AG09319 (cell line): ENCODE results near the gene ITM2C.
A peak's percentile ranks its signal among the peaks of the same experiment; 100 is the strongest.

ENCODE experiments used
- DNase-seq: peaks from one replicate; pipeline ENCODE4 v3.0.0-alpha.2; 2010; ENCODE audit warnings: low read depth; ENCODE audit errors: extremely low read depth
- TF ChIP-seq, protein P1 (sequence below): IDR thresholded peaks from 2 replicates; pipeline ENCODE4 v1.5.1; 2011; ENCODE audit warnings: low read depth, mild to moderate bottlenecking, inconsistent platforms, low read length, moderate library complexity

ITM2C gene

DNA sequence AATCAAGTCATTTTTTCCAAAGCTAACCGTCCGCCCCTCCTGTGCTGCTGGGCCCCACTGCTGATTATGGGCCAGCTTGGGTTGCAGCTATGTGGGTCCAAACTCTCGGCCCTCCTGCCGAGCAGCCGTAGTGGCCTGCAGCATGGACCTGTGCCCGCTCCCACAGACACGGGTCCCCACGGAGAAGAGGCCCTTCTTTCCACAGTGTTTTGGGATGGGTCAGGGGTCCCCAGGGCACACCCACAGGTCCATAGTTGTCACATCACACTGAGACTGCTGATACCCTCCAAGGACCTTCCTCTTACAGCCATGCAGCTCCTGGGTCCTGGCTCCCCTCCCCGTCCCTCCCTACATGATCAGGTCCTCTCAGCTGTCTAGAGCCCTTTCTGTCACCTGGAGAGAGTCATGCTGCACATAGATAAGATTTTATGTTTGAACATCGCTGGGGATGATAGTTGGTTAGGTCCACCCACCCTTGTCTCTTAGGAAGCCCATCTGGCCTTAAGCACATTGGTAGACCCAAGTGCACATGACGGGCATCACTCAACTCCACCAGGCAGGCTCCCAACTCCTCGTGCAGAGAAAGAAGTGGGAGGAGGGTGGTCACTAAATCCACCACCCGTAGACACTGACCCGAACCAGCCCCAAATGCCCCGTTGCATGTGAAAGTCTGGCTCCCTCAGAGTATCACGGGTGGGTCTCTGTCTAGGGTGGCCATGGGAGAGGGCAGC, 42.8 kb downstream of the ITM2C start:
- TF ChIP-seq, protein P1, sequence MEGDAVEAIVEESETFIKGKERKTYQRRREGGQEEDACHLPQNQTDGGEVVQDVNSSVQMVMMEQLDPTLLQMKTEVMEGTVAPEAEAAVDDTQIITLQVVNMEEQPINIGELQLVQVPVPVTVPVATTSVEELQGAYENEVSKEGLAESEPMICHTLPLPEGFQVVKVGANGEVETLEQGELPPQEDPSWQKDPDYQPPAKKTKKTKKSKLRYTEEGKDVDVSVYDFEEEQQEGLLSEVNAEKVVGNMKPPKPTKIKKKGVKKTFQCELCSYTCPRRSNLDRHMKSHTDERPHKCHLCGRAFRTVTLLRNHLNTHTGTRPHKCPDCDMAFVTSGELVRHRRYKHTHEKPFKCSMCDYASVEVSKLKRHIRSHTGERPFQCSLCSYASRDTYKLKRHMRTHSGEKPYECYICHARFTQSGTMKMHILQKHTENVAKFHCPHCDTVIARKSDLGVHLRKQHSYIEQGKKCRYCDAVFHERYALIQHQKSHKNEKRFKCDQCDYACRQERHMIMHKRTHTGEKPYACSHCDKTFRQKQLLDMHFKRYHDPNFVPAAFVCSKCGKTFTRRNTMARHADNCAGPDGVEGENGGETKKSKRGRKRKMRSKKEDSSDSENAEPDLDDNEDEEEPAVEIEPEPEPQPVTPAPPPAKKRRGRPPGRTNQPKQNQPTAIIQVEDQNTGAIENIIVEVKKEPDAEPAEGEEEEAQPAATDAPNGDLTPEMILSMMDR, result no peak
- DNase-seq, result no peak

DNA sequence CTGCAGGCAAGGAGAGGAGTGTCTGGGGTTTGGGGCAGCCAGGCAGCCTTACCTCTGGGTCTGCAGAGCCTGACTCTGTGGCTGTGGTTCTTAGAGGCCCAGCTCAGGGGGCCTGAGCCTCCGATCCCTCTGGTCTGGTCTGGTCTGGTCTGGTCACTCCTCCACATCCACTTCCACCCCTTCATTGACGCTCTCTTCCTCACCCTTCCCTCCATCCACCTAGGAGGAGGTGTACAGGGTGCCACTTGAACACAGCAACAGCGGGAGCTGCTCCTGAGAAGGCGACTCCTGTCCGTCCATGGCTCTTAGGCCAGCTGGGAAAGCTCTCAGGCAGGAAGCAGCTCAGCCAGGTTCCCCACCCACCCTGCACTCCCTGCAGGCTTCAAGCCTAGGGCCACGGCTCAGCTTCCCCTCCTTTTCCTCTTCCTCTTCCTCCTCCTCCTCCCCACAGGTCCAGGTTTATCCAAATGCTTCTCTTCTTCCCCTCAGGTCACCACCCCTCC, 43.4 kb downstream of the ITM2C start:
- TF ChIP-seq, protein P1, result no peak
- DNase-seq, result no peak

DNA sequence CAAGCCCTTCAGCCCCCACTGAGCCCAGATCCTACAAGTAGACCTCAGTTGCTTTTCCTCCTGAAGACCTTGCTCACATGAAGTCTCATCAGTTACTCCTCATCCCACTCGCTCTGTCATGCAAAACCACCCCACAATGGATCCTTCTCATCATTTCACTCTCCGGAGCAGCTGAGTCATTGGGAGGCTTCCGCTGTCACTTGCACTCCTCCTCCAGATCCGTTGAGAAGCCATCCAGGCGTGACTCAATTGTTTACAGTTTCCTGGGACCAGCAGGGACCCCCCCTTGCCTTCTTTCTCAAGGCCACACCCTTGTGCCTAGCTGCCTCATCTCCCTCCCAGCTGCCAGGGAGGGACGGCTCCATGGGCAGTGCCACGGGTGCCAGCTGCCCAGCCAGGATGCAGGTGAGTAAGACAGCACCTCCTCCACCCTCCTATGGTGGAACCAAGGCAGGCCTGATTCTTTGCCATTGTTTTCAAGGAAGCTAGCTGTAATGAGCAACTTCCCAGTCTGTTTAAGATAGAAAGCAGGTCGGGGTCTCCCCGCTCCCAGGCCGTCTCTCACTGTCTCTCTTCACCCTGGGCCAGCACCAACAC, 44.0 kb downstream of the ITM2C start:
- TF ChIP-seq, protein P1, result no peak

DNA sequence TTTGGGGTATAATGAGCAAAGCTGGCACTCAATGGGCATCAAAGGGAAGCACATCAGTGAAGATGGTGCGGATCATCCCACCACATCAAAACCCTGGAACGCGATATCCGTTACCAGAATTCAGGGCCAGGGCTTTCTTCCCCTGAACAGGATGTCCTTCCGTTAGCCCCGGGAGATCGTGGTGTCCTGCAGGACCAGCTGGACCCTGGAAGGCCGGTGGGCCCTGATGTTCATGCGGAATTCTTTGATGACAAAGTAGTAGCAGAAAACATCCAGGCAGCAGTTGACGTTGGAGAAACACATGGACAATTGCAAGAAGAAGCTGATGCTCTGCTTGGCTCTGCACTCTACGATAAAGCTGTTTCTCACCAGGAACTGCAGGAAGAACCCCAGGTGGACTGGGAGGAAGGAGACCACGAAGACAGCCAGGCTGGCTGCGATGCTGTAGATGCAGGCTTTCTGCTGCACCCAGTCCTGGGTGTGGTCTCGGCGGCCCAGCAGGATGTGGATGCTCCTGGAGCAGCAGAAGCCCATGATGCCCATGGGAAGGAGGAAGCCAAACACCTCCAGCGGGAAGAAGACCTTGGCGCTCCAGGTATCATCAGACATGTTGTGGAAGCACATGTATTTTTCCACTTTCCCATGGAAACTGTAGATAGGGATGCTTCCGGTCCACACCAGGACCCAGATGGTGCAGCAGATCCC, 45.3 kb downstream of the ITM2C start:
- DNase-seq, result no peak
- TF ChIP-seq, protein P1, result no peak

More for the DNA sequence above, 44.0 kb downstream of the ITM2C start:
- DNase-seq, result peak; percentile 37

DNA sequence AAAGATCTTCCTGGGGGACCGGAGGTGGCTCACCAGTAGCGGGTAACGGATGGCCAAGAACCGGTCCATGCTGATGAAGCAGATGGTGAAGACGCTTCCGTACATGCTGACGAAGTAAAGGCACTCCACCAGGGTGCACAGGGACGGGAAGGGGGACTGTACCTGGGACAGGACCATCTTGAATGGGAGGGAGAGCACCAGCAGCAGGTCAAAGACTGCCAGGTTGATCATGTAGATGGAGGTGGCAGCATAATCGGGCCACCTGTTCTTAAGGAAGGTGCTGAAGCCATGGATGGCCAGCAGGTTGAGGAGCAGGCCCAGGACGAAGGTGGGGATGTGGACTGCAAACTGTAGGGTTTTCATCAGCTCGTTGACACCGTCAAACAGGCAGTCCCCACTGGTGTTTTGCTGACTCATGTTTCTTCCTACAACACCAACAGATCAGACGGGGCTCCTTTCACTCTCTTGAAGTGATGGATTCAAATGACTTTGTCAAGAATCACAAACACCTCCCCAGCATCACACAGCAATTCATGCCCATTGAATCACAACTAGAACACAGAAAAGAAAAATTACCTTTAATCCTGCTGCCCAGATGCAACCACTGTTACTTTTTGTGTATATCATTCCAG, 45.9 kb downstream of the ITM2C start:
- no peak for DNase-seq
- TF ChIP-seq, protein P1, result no peak

DNA sequence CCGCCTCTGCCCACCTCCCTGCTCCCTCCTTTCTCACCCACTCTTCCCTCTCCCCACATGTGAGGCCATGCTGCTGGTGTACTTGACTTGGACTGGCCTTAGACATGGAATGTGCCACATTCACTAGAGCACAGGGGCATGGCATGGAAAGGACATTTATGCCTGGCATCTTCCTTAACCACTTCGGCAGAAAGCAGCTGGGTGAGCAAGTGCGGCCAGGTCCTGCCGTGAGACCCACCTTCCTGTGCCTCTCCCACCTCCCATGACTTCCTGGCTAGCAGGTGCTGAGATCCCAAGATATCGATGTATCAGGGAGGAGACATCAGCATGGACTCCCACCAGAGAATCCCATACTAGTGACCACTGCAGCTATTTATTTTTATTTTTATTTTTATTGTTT, 47.3 kb downstream of the ITM2C start:
- TF ChIP-seq, protein P1, result no peak
- no peak for DNase-seq
